ENCODE measurements around the gene SLC8A3. TPM values are rescaled to one million over a fixed set of nuclear protein-coding genes. Genes with fewer than 3 reads are reported as not detected.

Gene SLC8A3
- total and polyA plus RNA-seq, 9 of the 15 experiments (the other 6 are each of a cell fraction or from before 2014, with no cell fraction given): not detected

DNA sequence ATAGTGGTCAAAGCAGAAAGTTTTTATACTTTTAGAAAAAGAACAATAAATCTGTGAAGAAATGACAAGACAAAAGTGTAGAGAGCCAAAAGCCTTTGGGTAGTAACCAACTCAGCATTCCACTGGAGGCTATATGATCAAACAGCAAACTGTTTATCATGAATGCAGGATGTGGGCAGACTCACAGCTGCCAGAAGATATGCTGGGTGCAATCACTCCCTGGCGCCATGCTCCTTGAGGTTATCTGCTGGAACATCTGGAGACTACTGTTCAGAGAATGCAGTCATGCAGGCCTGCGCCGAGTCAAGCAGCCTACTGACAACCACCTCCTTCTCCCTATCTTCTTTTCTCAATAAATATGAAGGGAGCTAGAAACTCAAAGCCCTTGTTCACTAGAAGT, 49.0 kb upstream of the SLC8A3 start (continued):
- TF ChIP-seq, protein P1, sequence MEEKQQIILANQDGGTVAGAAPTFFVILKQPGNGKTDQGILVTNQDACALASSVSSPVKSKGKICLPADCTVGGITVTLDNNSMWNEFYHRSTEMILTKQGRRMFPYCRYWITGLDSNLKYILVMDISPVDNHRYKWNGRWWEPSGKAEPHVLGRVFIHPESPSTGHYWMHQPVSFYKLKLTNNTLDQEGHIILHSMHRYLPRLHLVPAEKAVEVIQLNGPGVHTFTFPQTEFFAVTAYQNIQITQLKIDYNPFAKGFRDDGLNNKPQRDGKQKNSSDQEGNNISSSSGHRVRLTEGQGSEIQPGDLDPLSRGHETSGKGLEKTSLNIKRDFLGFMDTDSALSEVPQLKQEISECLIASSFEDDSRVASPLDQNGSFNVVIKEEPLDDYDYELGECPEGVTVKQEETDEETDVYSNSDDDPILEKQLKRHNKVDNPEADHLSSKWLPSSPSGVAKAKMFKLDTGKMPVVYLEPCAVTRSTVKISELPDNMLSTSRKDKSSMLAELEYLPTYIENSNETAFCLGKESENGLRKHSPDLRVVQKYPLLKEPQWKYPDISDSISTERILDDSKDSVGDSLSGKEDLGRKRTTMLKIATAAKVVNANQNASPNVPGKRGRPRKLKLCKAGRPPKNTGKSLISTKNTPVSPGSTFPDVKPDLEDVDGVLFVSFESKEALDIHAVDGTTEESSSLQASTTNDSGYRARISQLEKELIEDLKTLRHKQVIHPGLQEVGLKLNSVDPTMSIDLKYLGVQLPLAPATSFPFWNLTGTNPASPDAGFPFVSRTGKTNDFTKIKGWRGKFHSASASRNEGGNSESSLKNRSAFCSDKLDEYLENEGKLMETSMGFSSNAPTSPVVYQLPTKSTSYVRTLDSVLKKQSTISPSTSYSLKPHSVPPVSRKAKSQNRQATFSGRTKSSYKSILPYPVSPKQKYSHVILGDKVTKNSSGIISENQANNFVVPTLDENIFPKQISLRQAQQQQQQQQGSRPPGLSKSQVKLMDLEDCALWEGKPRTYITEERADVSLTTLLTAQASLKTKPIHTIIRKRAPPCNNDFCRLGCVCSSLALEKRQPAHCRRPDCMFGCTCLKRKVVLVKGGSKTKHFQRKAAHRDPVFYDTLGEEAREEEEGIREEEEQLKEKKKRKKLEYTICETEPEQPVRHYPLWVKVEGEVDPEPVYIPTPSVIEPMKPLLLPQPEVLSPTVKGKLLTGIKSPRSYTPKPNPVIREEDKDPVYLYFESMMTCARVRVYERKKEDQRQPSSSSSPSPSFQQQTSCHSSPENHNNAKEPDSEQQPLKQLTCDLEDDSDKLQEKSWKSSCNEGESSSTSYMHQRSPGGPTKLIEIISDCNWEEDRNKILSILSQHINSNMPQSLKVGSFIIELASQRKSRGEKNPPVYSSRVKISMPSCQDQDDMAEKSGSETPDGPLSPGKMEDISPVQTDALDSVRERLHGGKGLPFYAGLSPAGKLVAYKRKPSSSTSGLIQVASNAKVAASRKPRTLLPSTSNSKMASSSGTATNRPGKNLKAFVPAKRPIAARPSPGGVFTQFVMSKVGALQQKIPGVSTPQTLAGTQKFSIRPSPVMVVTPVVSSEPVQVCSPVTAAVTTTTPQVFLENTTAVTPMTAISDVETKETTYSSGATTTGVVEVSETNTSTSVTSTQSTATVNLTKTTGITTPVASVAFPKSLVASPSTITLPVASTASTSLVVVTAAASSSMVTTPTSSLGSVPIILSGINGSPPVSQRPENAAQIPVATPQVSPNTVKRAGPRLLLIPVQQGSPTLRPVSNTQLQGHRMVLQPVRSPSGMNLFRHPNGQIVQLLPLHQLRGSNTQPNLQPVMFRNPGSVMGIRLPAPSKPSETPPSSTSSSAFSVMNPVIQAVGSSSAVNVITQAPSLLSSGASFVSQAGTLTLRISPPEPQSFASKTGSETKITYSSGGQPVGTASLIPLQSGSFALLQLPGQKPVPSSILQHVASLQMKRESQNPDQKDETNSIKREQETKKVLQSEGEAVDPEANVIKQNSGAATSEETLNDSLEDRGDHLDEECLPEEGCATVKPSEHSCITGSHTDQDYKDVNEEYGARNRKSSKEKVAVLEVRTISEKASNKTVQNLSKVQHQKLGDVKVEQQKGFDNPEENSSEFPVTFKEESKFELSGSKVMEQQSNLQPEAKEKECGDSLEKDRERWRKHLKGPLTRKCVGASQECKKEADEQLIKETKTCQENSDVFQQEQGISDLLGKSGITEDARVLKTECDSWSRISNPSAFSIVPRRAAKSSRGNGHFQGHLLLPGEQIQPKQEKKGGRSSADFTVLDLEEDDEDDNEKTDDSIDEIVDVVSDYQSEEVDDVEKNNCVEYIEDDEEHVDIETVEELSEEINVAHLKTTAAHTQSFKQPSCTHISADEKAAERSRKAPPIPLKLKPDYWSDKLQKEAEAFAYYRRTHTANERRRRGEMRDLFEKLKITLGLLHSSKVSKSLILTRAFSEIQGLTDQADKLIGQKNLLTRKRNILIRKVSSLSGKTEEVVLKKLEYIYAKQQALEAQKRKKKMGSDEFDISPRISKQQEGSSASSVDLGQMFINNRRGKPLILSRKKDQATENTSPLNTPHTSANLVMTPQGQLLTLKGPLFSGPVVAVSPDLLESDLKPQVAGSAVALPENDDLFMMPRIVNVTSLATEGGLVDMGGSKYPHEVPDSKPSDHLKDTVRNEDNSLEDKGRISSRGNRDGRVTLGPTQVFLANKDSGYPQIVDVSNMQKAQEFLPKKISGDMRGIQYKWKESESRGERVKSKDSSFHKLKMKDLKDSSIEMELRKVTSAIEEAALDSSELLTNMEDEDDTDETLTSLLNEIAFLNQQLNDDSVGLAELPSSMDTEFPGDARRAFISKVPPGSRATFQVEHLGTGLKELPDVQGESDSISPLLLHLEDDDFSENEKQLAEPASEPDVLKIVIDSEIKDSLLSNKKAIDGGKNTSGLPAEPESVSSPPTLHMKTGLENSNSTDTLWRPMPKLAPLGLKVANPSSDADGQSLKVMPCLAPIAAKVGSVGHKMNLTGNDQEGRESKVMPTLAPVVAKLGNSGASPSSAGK (IDR thresholded peaks at IDR 0.05): no peak
- TF ChIP-seq LARP7 (IDR thresholded peaks at IDR 0.05): no peak
- TF ChIP-seq MAFG (tag; conservative IDR thresholded peaks at IDR 0.05): peak; percentile 60
- no peak for TF ChIP-seq PTTG1 (tag; IDR thresholded peaks at IDR 0.05; ENCODE audit: low read depth)
- peak; percentile 90 for TF ChIP-seq ZNF175 (CRISPR knock-in tag; IDR thresholded peaks at IDR 0.05; ENCODE audit: low read depth)
- TF ChIP-seq PREB (CRISPR knock-in tag; IDR thresholded peaks at IDR 0.05): no peak
- TF ChIP-seq ZNF740 (CRISPR knock-in tag; IDR thresholded peaks at IDR 0.05): no peak
- no peak for TF ChIP-seq ZNF740 (tag; IDR thresholded peaks at IDR 0.05)
- peak; percentile 78 for TF ChIP-seq CTBP1 (IDR thresholded peaks at IDR 0.05; ENCODE audit: borderline replicate concordance)
- no peak for TF ChIP-seq KLF6 (CRISPR knock-in tag; IDR thresholded peaks at IDR 0.05; ENCODE audit: borderline replicate concordance)
- no peak for TF ChIP-seq SP2 (IDR thresholded peaks at IDR 0.05; ENCODE audit: extremely low read depth, low read depth, low read length, poor library complexity, severe bottlenecking)
- TF ChIP-seq FIP1L1 (IDR thresholded peaks at IDR 0.05; ENCODE audit: low read depth, low read length, poor library complexity, severe bottlenecking): no peak
- TF ChIP-seq, protein P2, sequence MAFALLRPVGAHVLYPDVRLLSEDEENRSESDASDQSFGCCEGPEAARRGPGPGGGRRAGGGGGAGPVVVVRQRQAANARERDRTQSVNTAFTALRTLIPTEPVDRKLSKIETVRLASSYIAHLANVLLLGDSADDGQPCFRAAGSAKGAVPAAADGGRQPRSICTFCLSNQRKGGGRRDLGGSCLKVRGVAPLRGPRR (CRISPR knock-in tag; IDR thresholded peaks at IDR 0.05): no peak
